HEK293 (cell line): ENCODE measurements around the gene GRIK4.

ENCODE experiments used
- CTCF ChIP-seq: fragments of 450-650 bp; formaldehyde crosslinking; IDR thresholded peaks from 2 replicates; pipeline ENCODE4 v1.5.1; 2016; ENCODE audit warnings: missing biosample characterization, missing genetic modification characterization
- EGR2 ChIP-seq: fragments of 450-650 bp; formaldehyde crosslinking; IDR thresholded peaks from 2 replicates; pipeline ENCODE4 v1.5.1; 2016; ENCODE audit warnings: low read depth, missing biosample characterization, missing genetic modification characterization
- ZNF423 ChIP-seq: fragments of 450-650 bp; formaldehyde crosslinking; IDR thresholded peaks from 2 replicates; pipeline ENCODE4 v1.5.1; 2016; ENCODE audit warnings: missing biosample characterization, missing genetic modification characterization
- ZSCAN5A ChIP-seq: fragments of 450-650 bp; formaldehyde crosslinking; IDR thresholded peaks from 2 replicates; pipeline ENCODE4 v1.5.1; 2016; ENCODE audit warnings: missing biosample characterization, missing genetic modification characterization

- no peak for TF ChIP-seq EGR2 (tag by site-specific recombination)
- no peak for TF ChIP-seq CTCF (tag by site-specific recombination)
- TF ChIP-seq ZSCAN5A (tag by site-specific recombination), result no peak
- no peak for TF ChIP-seq ZNF423 (tag by site-specific recombination)
These were observed 517.6 kb downstream of the GRIK4 start for GRCh38 chr11:121029153-121029552.
